Vagina (tissue), 2 donors: ENCODE measurements around the gene TEX2.

Experiments used
- CTCF ChIP-seq, 3 experiments: fragments of 450-650 bp in 2 of 3; fragments of 200-600 bp in 1 of 3; sonication (generic) in 1 of 3; IDR thresholded peaks; one replicate each; pipeline ENCODE4 v1.5.1; 2017 to 2019; ENCODE audit warnings: antibody characterized with exemption in 3 of 3, mild to moderate bottlenecking in 2 of 3, moderate library complexity in 2 of 3
- POLR2A ChIP-seq, 2 donors: fragments of 450-650 bp; IDR thresholded peaks; one replicate each; pipeline ENCODE4 v1.6.1; 2017; ENCODE audit warnings: antibody characterized with exemption in 2 of 2, mild to moderate bottlenecking in 2 of 2, moderate library complexity in 2 of 2
- POLR2AphosphoS5 ChIP-seq, 2 donors: sonication (generic); formaldehyde crosslinking; IDR thresholded peaks; one replicate each; pipeline ENCODE4 v1.9.0; 2017; ENCODE audit warnings: antibody characterized with exemption in 2 of 2, mild to moderate bottlenecking in 2 of 2, low read depth in 1 of 2; ENCODE audit not compliant: insufficient read depth in 1 of 2

GRCh38 chr17:64190472-64190871, 72.6 kb downstream of the TEX2 start:
- TF ChIP-seq POLR2AphosphoS5 (IDR thresholded peaks at IDR 0.05; ENCODE audit: insufficient read depth in 1 of 2, low read depth in 1 of 2), result no peak
- TF ChIP-seq CTCF (IDR thresholded peaks at IDR 0.05), result no peak
- TF ChIP-seq POLR2A (IDR thresholded peaks at IDR 0.05), result no peak
